Trophoblast cell (in vitro differentiated cells and primary cell): Measurements from ENCODE around the gene METAP2.
A peak's percentile ranks its signal among the peaks of the same experiment; 100 is the strongest.
"Not testable (repeated sequence)": the region's sequence is repeated elsewhere in the genome, so short reads cannot be mapped to it uniquely, and the experiment has no call there.

Experiments
- DNase-seq, 2 donors: peaks; one replicate each; pipeline ENCODE4 v3.0.0-alpha.2; 2016
- H2AFZ ChIP-seq: 2 replicates; pipeline ENCODE4 v1.6.1; 2013; ENCODE audit warnings: low read length, moderate library complexity, mild to moderate bottlenecking; ENCODE audit not compliant: insufficient read depth, poor library complexity
- H2AK5ac ChIP-seq: 2 replicates; pipeline ENCODE4 v1.6.1; 2013; ENCODE audit warnings: mild to moderate bottlenecking, low read length
- H2BK120ac ChIP-seq: 2 replicates; pipeline ENCODE4 v1.6.1; 2013; ENCODE audit warnings: low read length, mild to moderate bottlenecking, moderate library complexity; ENCODE audit not compliant: insufficient read depth, poor library complexity
- H2BK12ac ChIP-seq: 2 replicates; pipeline ENCODE4 v1.6.1; 2013; ENCODE audit warnings: mild to moderate bottlenecking, low read length, moderate library complexity
- H2BK5ac ChIP-seq: 2 replicates; pipeline ENCODE4 v1.6.1; 2013; ENCODE audit warnings: low read length, low read depth, moderate library complexity, mild to moderate bottlenecking; ENCODE audit not compliant: poor library complexity
- H3K14ac ChIP-seq: 2 replicates; pipeline ENCODE4 v1.6.1; 2013; ENCODE audit warnings: mild to moderate bottlenecking, low read length
- H3K18ac ChIP-seq: 2 replicates; pipeline ENCODE4 v1.6.1; 2013; ENCODE audit warnings: mild to moderate bottlenecking, low read length
- H3K23ac ChIP-seq: 2 replicates; pipeline ENCODE4 v1.6.1; 2013; ENCODE audit warnings: low read length
- H3K27ac ChIP-seq: 2 replicates; pipeline ENCODE4 v1.5.1; 2013; ENCODE audit warnings: low read depth, mild to moderate bottlenecking, inconsistent platforms, low read length, moderate library complexity
- H3K27me3 ChIP-seq: 2 replicates; pipeline ENCODE4 v1.6.1; 2013; ENCODE audit warnings: inconsistent platforms, mild to moderate bottlenecking, low read length, moderate library complexity; ENCODE audit not compliant: insufficient read depth
- H3K36me3 ChIP-seq, 2 experiments: 1 replicate in 1 of 2; 2 replicates in 1 of 2; pipeline ENCODE4 v1.6.1; 2013; ENCODE audit warnings: low read length in 2 of 2, mild to moderate bottlenecking in 2 of 2, moderate library complexity in 1 of 2; ENCODE audit not compliant: insufficient read depth in 2 of 2, control insufficient read depth in 1 of 2
- H3K4ac ChIP-seq: 2 replicates; pipeline ENCODE4 v1.6.1; 2013; ENCODE audit warnings: low read depth, mild to moderate bottlenecking, low read length, moderate library complexity
- H3K4me1 ChIP-seq, 2 experiments: 1 replicate in 1 of 2; 2 replicates in 1 of 2; pipeline ENCODE4 v1.6.1; 2013; ENCODE audit warnings: low read length in 2 of 2, mild to moderate bottlenecking in 2 of 2, moderate library complexity in 1 of 2; ENCODE audit not compliant: insufficient read depth in 2 of 2, control insufficient read depth in 1 of 2
- H3K4me2 ChIP-seq: 2 replicates; pipeline ENCODE4 v1.6.1; 2013; ENCODE audit warnings: inconsistent platforms, mild to moderate bottlenecking, low read length, moderate library complexity
- H3K4me3 ChIP-seq: 2 replicates; pipeline ENCODE4 v1.5.1; 2013; ENCODE audit warnings: mild to moderate bottlenecking, low read depth, low read length, inconsistent platforms
- H3K79me1 ChIP-seq: one replicate; pipeline ENCODE4 v1.6.1; 2013; ENCODE audit warnings: low read length
- H3K79me2 ChIP-seq: 2 replicates; pipeline ENCODE4 v1.6.1; 2013; ENCODE audit warnings: low read length, mild to moderate bottlenecking; ENCODE audit not compliant: control insufficient read depth, insufficient read depth, poor library complexity
- H3K9ac ChIP-seq: 2 replicates; pipeline ENCODE4 v1.6.1; 2013; ENCODE audit warnings: mild to moderate bottlenecking, low read length
- H3K9me3 ChIP-seq: 2 replicates; pipeline ENCODE4 v1.6.1; 2013; ENCODE audit warnings: low read depth, mild to moderate bottlenecking, control low read depth, inconsistent platforms, low read length; ENCODE audit not compliant: insufficient read depth
- H4K12ac ChIP-seq: 2 replicates; pipeline ENCODE4 v1.6.1; 2013; ENCODE audit warnings: low read depth, mild to moderate bottlenecking, low read length, moderate library complexity
- H4K8ac ChIP-seq: 2 replicates; pipeline ENCODE4 v1.6.1; 2013; ENCODE audit warnings: low read depth, mild to moderate bottlenecking, low read length, moderate library complexity
- H4K91ac ChIP-seq: one replicate; pipeline ENCODE4 v1.6.1; 2013; ENCODE audit warnings: low read depth, mild to moderate bottlenecking, low read length, moderate library complexity
- WGBS: extraction: QIAGEN DNeasy Blood & Tissue Kit; methylation state at CpG from one replicate; pipeline ENCODE4 v1.1.7; 2013; ENCODE audit warnings: missing lambda C conversion rate; ENCODE audit not compliant: insufficient read length, insufficient coverage; ENCODE audit errors: extremely low coverage; 5-methylcytosine and 5-hydroxymethylcytosine counted together

The METAP2 gene

DNA sequence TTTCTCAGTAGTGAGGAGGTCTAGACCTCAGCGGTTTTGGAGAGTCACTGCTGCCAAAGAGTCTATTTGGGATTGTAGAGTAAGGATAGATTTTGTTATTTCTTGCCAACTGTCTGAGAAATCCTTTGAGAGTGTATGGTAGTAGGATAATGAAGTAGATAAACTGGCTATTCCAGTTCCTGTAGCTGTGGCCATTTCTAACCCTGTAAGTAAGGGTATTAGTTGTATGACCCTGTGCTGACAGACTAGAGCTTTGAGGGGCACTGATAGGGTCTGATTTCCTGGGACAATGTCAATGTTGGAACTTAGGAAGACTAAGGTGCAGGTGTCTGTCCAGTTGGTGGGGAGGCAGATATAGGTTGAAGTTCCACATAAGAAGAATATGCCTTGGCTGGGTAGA is 24.3 kb upstream of the METAP2 start:
- H4K8ac ChIP-seq, H3K4me2 ChIP-seq, H3K79me1 ChIP-seq, H3K4me3 ChIP-seq, H3K23ac ChIP-seq, H2AFZ ChIP-seq, H3K79me2 ChIP-seq, H3K14ac ChIP-seq, H2BK120ac ChIP-seq, H3K18ac ChIP-seq, H3K9me3 ChIP-seq, H3K27ac ChIP-seq, H4K12ac ChIP-seq, H2BK12ac ChIP-seq, H3K27me3 ChIP-seq, H3K4me1 ChIP-seq, H3K36me3 ChIP-seq, H3K4ac ChIP-seq, H3K9ac ChIP-seq, H2BK5ac ChIP-seq, H2AK5ac ChIP-seq, H4K91ac ChIP-seq: not testable (repeated sequence)
- no CpG with 5 or more reads among the region's 1 CpG for WGBS
- DNase-seq, result peak in 1 of 2 donors; percentile 55

GRCh38 chr12:95452501-95452900 is 21.5 kb upstream of the METAP2 start:
- H3K36me3 ChIP-seq, H3K14ac ChIP-seq, DNase-seq, H3K23ac ChIP-seq, H2BK120ac ChIP-seq, H3K9me3 ChIP-seq, H4K8ac ChIP-seq, H2BK12ac ChIP-seq, H3K79me2 ChIP-seq, H3K79me1 ChIP-seq, H4K91ac ChIP-seq, H2AK5ac ChIP-seq, H3K27ac ChIP-seq, H3K9ac ChIP-seq, H3K18ac ChIP-seq, H3K4ac ChIP-seq, H3K4me3 ChIP-seq, H3K27me3 ChIP-seq, H3K4me1 ChIP-seq, H4K12ac ChIP-seq, H2AFZ ChIP-seq, H3K4me2 ChIP-seq, H2BK5ac ChIP-seq: not testable (repeated sequence)
- WGBS, result no CpG with 5 or more reads among the region's 2 CpGs

- not testable (repeated sequence) for H3K4ac ChIP-seq, H3K36me3 ChIP-seq, H2BK120ac ChIP-seq, H2BK5ac ChIP-seq, H3K27ac ChIP-seq, H3K79me2 ChIP-seq, H4K12ac ChIP-seq, H3K18ac ChIP-seq, H3K4me3 ChIP-seq, H3K14ac ChIP-seq, H4K91ac ChIP-seq, H3K4me2 ChIP-seq, H3K27me3 ChIP-seq, H2BK12ac ChIP-seq, H2AFZ ChIP-seq, H2AK5ac ChIP-seq, H3K4me1 ChIP-seq, H3K9me3 ChIP-seq, H3K79me1 ChIP-seq, H3K23ac ChIP-seq, H3K9ac ChIP-seq, H4K8ac ChIP-seq
- no CpG with 5 or more reads among the region's 1 CpG for WGBS
- peak in 1 of 2 donors; percentile 46 for DNase-seq
These were observed 20.1 kb upstream of the METAP2 start for GRCh38 chr12:95453881-95454280.

GRCh38 chr12:95454780-95455215 is 19.2 kb upstream of the METAP2 start:
- peak; percentile 69 to 73 for DNase-seq
- H3K79me2 ChIP-seq, H2AK5ac ChIP-seq, H2BK120ac ChIP-seq, H3K4me3 ChIP-seq, H3K36me3 ChIP-seq, H3K9me3 ChIP-seq, H3K23ac ChIP-seq, H3K4me2 ChIP-seq, H3K4me1 ChIP-seq, H3K27ac ChIP-seq, H3K79me1 ChIP-seq, H4K91ac ChIP-seq, H3K4ac ChIP-seq, H3K27me3 ChIP-seq, H3K14ac ChIP-seq, H4K12ac ChIP-seq, H2AFZ ChIP-seq, H3K18ac ChIP-seq, H2BK12ac ChIP-seq, H3K9ac ChIP-seq, H2BK5ac ChIP-seq, H4K8ac ChIP-seq: not testable (repeated sequence)
- no CpG with 5 or more reads among the region's 6 CpGs for WGBS
